Neural progenitor cell (in vitro differentiated cells): ENCODE data around the gene CYP39A1. TPM values are rescaled to one million over a fixed set of nuclear protein-coding genes. Genes with fewer than 3 reads are reported as not detected.

Experiments
- DNase-seq: peaks from one replicate; pipeline ENCODE4 v3.0.0-alpha.2; 2016; ENCODE audit warnings: low spot score
- H2AFZ ChIP-seq: fragments of 200-600 bp; sonication (generic); replicated peaks from 2 replicates; pipeline ENCODE4 v1.6.1; 2016; ENCODE audit warnings: antibody characterized with exemption
- H3F3A ChIP-seq: fragments of 200-600 bp; sonication (generic); 2 replicates; pipeline ENCODE4 v1.6.1; 2016; ENCODE audit warnings: antibody characterized with exemption, low read depth
- H3K27ac ChIP-seq: fragments of 200-600 bp; sonication (generic); 2 replicates; pipeline ENCODE4 v1.5.1; 2016; ENCODE audit warnings: mild to moderate bottlenecking
- H3K27me3 ChIP-seq: fragments of 200-600 bp; sonication (generic); 2 replicates; pipeline ENCODE4 v1.6.1; 2016; ENCODE audit warnings: mild to moderate bottlenecking, moderate library complexity
- H3K36me3 ChIP-seq: fragments of 200-600 bp; sonication (generic); 2 replicates; pipeline ENCODE4 v1.5.1; 2016
- H3K4me1 ChIP-seq: fragments of 200-600 bp; sonication (generic); 2 replicates; pipeline ENCODE4 v1.6.1; 2016; ENCODE audit warnings: mixed run types
- H3K4me2 ChIP-seq: fragments of 200-600 bp; sonication (generic); 2 replicates; pipeline ENCODE4 v1.6.1; 2016
- H3K4me3 ChIP-seq: fragments of 200-600 bp; sonication (generic); 2 replicates; pipeline ENCODE4 v1.5.1; 2016
- H3K79me2 ChIP-seq: fragments of 200-600 bp; sonication (generic); 2 replicates; pipeline ENCODE4 v1.6.1; 2016; ENCODE audit warnings: low read depth
- H3K9ac ChIP-seq: fragments of 200-600 bp; sonication (generic); 2 replicates; pipeline ENCODE4 v1.6.1; 2016
- H3K9me3 ChIP-seq: fragments of 200-600 bp; sonication (generic); 2 replicates; pipeline ENCODE4 v1.5.1; 2016; ENCODE audit warnings: low read depth
- H4K20me1 ChIP-seq: fragments of 200-600 bp; sonication (generic); 2 replicates; pipeline ENCODE4 v1.6.1; 2016; ENCODE audit warnings: low read depth
- H3K27ac Mint-ChIP-seq: 3 replicates; pipeline ENCODE4 v1.8.0; 2021; ENCODE audit warnings: mixed read lengths
- H3K27me3 Mint-ChIP-seq: 2 replicates; pipeline ENCODE4 v1.8.0; 2022; ENCODE audit warnings: low read depth, mild to moderate bottlenecking, inconsistent platforms, moderate library complexity, mixed read lengths; ENCODE audit not compliant: insufficient read depth
- H3K36me3 Mint-ChIP-seq: 3 replicates; pipeline ENCODE4 v1.8.0; 2021; ENCODE audit warnings: mixed read lengths
- H3K4me1 Mint-ChIP-seq: 3 replicates; pipeline ENCODE4 v1.8.0; 2021; ENCODE audit warnings: mixed read lengths
- H3K4me3 Mint-ChIP-seq: 3 replicates; pipeline ENCODE4 v1.8.0; 2021; ENCODE audit warnings: mild to moderate bottlenecking, moderate library complexity, mixed read lengths
- H3K9me3 Mint-ChIP-seq: 3 replicates; pipeline ENCODE4 v1.8.0; 2020; ENCODE audit warnings: mixed read lengths
- CTCF ChIP-seq: fragments of 200-600 bp; sonication (generic); IDR thresholded peaks from 2 replicates; pipeline ENCODE4 v1.5.1; 2017; ENCODE audit warnings: antibody characterized with exemption, mild to moderate bottlenecking
- EZH2 ChIP-seq: fragments of 200-600 bp; sonication (generic); IDR thresholded peaks from 2 replicates; pipeline ENCODE4 v1.6.1; 2017; ENCODE audit warnings: antibody characterized with exemption, mild to moderate bottlenecking, moderate library complexity
- EZH2phosphoT487 ChIP-seq: fragments of 200-600 bp; sonication (generic); IDR thresholded peaks from 2 replicates; pipeline ENCODE4 v1.6.1; 2017; ENCODE audit warnings: antibody characterized with exemption
- total RNA-seq: library from RNA; depleted of rRNA; stranded (reverse); fragments of >200 nt; gene quantifications from 2 replicates; pipeline ENCODE4 v1.2.3, GENCODE V29; 2015; ENCODE audit warnings: low replicate concordance

CYP39A1 gene
- total RNA-seq, 1 donor from 2014 or later = 7.1 TPM

- no peaks in the 10 kb centered on the region for H3K27me3 Mint-ChIP-seq
- no peaks in the 10 kb centered on the region for H3K79me2 ChIP-seq
- no peaks in the 10 kb centered on the region for H3K9me3 Mint-ChIP-seq
- no peaks in the 10 kb centered on the region for H3K4me1 ChIP-seq
- no peak overlapping the region for H3K9ac ChIP-seq
- DNase-seq = no peak
- no peaks in the 10 kb centered on the region for H3K36me3 ChIP-seq
- peaks cover 5% of the 10 kb centered on the region for H3K36me3 Mint-ChIP-seq
- H3K4me3 Mint-ChIP-seq = no peak overlapping the region
- no peak overlapping the region for H2AFZ ChIP-seq
- H3K27ac ChIP-seq = no peak overlapping the region
- no peak overlapping the region for H3K4me3 ChIP-seq
- no peaks in the 10 kb centered on the region for H3F3A ChIP-seq
- H3K4me2 ChIP-seq = no peak overlapping the region
- no peaks in the 10 kb centered on the region for H3K9me3 ChIP-seq
- H3K27me3 ChIP-seq = no peaks in the 10 kb centered on the region
- no peaks in the 10 kb centered on the region for H3K4me1 Mint-ChIP-seq
- no peaks in the 10 kb centered on the region for H4K20me1 ChIP-seq
- TF ChIP-seq CTCF (no peak), EZH2 (no peak), EZH2phosphoT487 (no peak)
- H3K27ac Mint-ChIP-seq = no peak overlapping the region
Observed at GRCh38 chr6:46592740-46593139, 59.9 kb downstream of the CYP39A1 start.

DNA sequence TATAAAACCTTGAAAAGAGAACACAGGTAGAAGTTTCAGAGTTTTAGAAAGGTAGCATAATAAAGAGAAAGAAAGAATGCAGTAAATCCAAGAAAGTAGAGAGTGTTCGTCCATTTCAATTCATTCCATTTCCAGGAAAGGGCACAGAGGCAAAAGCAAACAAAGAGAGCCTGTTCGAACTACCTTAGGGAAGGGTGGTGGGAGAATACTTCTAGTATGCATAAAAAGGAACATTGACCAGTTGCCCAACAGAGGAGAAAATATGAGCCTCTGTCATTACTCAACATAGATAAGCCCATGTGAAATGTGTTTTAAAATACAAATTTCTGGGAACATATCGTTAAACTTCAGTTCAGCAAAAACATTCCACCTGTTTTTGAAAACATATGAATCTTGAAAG lies 60.6 kb downstream of the CYP39A1 start:
- H3K36me3 ChIP-seq = no peaks in the 10 kb centered on the region
- H3K9ac ChIP-seq = no peak overlapping the region
- H3K9me3 Mint-ChIP-seq = no peaks in the 10 kb centered on the region
- H3K4me1 ChIP-seq = no peaks in the 10 kb centered on the region
- no peaks in the 10 kb centered on the region for H3F3A ChIP-seq
- TF ChIP-seq EZH2phosphoT487 = no peak
- TF ChIP-seq EZH2 = no peak
- no peak for TF ChIP-seq CTCF
- H3K9me3 ChIP-seq = no peaks in the 10 kb centered on the region
- no peak overlapping the region for H3K4me3 ChIP-seq
- no peak overlapping the region for H3K27ac ChIP-seq
- DNase-seq = no peak
- H2AFZ ChIP-seq = no peak overlapping the region
- no peaks in the 10 kb centered on the region for H3K27me3 Mint-ChIP-seq
- H3K27ac Mint-ChIP-seq = peak overlapping the region; percentile 42
- no peaks in the 10 kb centered on the region for H4K20me1 ChIP-seq
- H3K4me1 Mint-ChIP-seq = no peaks in the 10 kb centered on the region
- H3K4me3 Mint-ChIP-seq = no peak overlapping the region
- H3K4me2 ChIP-seq = no peak overlapping the region
- peaks cover 5% of the 10 kb centered on the region for H3K36me3 Mint-ChIP-seq
- H3K27me3 ChIP-seq = no peaks in the 10 kb centered on the region
- H3K79me2 ChIP-seq = no peaks in the 10 kb centered on the region

- no peaks in the 10 kb centered on the region for H3K27me3 Mint-ChIP-seq
- H3K9me3 Mint-ChIP-seq = no peaks in the 10 kb centered on the region
- no peak for DNase-seq
- H3K27ac ChIP-seq = no peak overlapping the region
- TF ChIP-seq EZH2phosphoT487 (no peak), CTCF (no peak), EZH2 (no peak)
- no peak overlapping the region for H3K4me3 Mint-ChIP-seq
- no peaks in the 10 kb centered on the region for H3F3A ChIP-seq
- no peaks in the 10 kb centered on the region for H3K36me3 ChIP-seq
- H4K20me1 ChIP-seq = no peaks in the 10 kb centered on the region
- H3K4me2 ChIP-seq = no peak overlapping the region
- no peaks in the 10 kb centered on the region for H3K9me3 ChIP-seq
- H3K36me3 Mint-ChIP-seq = peaks cover 5% of the 10 kb centered on the region
- H3K9ac ChIP-seq = no peak overlapping the region
- no peak overlapping the region for H2AFZ ChIP-seq
- no peaks in the 10 kb centered on the region for H3K27me3 ChIP-seq
- H3K27ac Mint-ChIP-seq = no peak overlapping the region
- no peaks in the 10 kb centered on the region for H3K79me2 ChIP-seq
- no peaks in the 10 kb centered on the region for H3K4me1 ChIP-seq
- H3K4me3 ChIP-seq = no peak overlapping the region
- H3K4me1 Mint-ChIP-seq = no peaks in the 10 kb centered on the region
Observed at GRCh38 chr6:46590765-46591164, 61.9 kb downstream of the CYP39A1 start.

DNA sequence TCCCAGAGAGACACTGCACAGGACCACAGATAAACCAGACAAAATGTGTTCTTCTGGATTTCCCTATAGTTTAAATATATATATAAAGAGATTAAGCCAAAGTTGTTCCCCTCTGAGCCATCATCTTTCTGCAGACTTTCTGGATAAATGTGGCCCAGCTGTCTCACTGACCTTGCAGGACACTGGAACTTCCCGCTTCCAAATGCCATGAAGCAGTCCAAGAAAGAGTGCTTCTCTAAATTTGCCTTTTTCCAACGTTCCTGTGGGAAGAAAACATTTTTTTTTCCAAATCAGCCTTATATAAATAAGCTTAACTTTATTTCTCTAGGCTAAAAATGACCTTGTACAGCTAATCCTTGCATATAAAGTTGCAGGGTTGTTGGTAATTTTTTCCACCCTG lies 65.7 kb downstream of the CYP39A1 start:
- H3K9me3 ChIP-seq = no peaks in the 10 kb centered on the region
- H3K27me3 Mint-ChIP-seq = no peaks in the 10 kb centered on the region
- H3K4me3 Mint-ChIP-seq = no peak overlapping the region
- no peak overlapping the region for H3K4me3 ChIP-seq
- no peaks in the 10 kb centered on the region for H3K36me3 ChIP-seq
- H3F3A ChIP-seq = no peaks in the 10 kb centered on the region
- no peak for TF ChIP-seq CTCF
- TF ChIP-seq EZH2phosphoT487 = no peak
- TF ChIP-seq EZH2 = no peak
- no peaks in the 10 kb centered on the region for H3K4me1 ChIP-seq
- no peaks in the 10 kb centered on the region for H3K36me3 Mint-ChIP-seq
- H3K27ac ChIP-seq = no peak overlapping the region
- no peak overlapping the region for H3K4me2 ChIP-seq
- no peak for DNase-seq
- no peaks in the 10 kb centered on the region for H4K20me1 ChIP-seq
- H3K27ac Mint-ChIP-seq = no peak overlapping the region
- no peaks in the 10 kb centered on the region for H3K9me3 Mint-ChIP-seq
- no peaks in the 10 kb centered on the region for H3K4me1 Mint-ChIP-seq
- H2AFZ ChIP-seq = no peak overlapping the region
- H3K9ac ChIP-seq = no peak overlapping the region
- no peaks in the 10 kb centered on the region for H3K79me2 ChIP-seq
- no peaks in the 10 kb centered on the region for H3K27me3 ChIP-seq
